ENCODE measurements around the gene MADD.
"Not testable (repeated sequence)": the region's sequence is repeated elsewhere in the genome, so short reads cannot be mapped to it uniquely, and the experiment has no call there.

The MADD gene

GRCh38 chr11:47317064-47317828, 47.3 kb downstream of the MADD start:
- DNase-seq (ENCODE audit: extremely low read depth in 1 of 2, low read depth in 1 of 2) = no peak

GRCh38 chr11:47318166-47318565, 48.2 kb downstream of the MADD start:
- DNase-seq (ENCODE audit: extremely low read depth in 1 of 2, low read depth in 1 of 2) = no peak

- no peak for DNase-seq (ENCODE audit: extremely low read depth in 1 of 2, low read depth in 1 of 2)
These were observed 54.6 kb downstream of the MADD start for GRCh38 chr11:47324520-47324919.

DNA sequence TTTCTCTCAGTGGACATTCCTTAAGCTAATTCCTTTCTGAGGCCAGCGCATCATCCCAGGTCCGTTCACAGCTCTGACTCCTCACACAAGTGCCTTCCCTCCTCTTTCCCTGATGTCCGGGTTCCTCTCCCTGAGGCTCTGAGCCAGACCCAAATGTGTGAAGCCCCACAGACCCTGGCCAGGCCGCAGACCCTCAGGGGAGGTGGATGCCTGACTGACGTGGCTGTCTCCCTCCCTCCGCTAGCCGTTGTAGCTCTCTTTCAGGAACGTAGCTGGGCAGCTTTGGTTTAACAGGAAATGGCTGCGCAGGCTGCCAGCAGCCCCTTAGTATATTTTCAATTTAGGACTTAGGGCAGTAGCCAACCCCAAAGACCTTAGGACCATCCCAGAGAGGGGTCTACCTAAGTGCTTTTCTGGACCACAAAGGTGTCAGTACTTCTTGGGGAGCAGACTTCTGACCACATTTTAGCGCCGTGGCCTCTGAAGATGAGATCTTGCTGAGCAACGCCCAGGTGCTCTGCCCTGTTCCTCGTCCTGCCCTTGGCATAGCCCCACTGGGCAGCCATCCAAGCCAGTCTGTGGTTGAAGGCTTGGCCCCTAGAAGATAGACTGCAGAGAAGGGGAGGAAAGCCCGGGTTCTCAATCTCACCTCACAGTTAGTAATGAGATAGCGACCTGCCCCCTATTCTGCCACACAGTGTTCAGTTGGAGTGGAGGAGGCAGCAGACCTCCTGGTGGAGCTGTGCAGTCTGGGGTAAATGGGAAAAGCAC, 55.5 kb downstream of the MADD start:
- no peak for DNase-seq (ENCODE audit: extremely low read depth in 1 of 2, low read depth in 1 of 2)

- no peak for DNase-seq (ENCODE audit: extremely low read depth in 1 of 2, low read depth in 1 of 2)
These were observed 56.3 kb downstream of the MADD start for GRCh38 chr11:47326198-47326597.

- DNase-seq (ENCODE audit: extremely low read depth in 1 of 2, low read depth in 1 of 2) = no peak
These were observed 57.1 kb downstream of the MADD start for GRCh38 chr11:47327025-47327424.

GRCh38 chr11:47327949-47328348, 58.0 kb downstream of the MADD start:
- no peak for DNase-seq (ENCODE audit: extremely low read depth in 1 of 2, low read depth in 1 of 2)

GRCh38 chr11:47328449-47329390, 58.8 kb downstream of the MADD start:
- no peak for DNase-seq (ENCODE audit: extremely low read depth in 1 of 2, low read depth in 1 of 2)

GRCh38 chr11:47329431-47329986, 59.6 kb downstream of the MADD start:
- no peak for DNase-seq (ENCODE audit: extremely low read depth in 1 of 2, low read depth in 1 of 2)

DNA sequence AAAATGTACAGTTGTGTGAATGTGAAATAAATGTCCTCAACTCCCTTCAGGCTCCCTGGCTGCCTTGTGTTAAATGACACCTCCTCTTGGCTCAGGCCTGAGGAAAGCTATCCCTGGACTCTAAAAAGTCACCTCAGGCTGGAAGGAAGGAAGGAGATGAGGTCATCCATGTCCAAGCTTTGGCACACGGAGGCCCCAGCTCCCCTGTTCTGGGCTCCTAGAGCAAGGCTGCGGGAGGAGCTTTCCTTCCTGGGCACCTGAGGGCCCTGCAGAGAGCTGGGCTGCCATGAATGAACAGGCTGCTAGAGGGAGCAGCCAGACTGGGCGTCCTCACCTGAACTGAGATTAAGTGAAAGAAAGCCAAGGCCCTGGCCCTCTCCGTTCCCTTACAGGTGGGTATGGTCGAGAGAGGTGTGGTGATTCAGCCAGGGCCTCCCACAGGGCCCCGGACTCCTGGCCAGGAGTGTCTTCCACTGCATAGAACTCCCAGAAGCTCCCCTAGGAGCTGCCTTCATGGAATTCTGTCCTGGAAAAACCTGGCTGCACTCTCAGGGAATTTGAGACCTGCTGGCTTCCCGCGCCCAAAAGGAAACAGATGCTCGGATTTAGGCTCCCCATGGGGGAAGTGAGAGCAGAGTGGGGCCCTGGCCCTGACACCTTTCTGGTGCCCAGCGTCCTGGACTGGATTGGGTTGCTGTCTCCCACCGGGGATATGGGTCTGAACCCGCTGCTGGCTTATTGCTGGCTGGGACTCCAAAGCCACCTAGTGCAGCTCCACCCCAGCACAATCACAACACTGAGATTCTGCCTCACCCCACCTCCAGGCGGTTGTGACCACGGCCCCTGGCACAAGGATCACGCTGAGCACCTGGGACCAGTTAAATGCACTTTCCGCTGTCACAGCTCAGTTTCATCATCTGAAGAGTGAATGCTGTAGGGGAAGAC, 60.3 kb downstream of the MADD start:
- no peak for DNase-seq (ENCODE audit: extremely low read depth in 1 of 2, low read depth in 1 of 2)

GRCh38 chr11:47331454-47332302, 61.7 kb downstream of the MADD start:
- DNase-seq (ENCODE audit: extremely low read depth in 1 of 2, low read depth in 1 of 2) = no peak

DNA sequence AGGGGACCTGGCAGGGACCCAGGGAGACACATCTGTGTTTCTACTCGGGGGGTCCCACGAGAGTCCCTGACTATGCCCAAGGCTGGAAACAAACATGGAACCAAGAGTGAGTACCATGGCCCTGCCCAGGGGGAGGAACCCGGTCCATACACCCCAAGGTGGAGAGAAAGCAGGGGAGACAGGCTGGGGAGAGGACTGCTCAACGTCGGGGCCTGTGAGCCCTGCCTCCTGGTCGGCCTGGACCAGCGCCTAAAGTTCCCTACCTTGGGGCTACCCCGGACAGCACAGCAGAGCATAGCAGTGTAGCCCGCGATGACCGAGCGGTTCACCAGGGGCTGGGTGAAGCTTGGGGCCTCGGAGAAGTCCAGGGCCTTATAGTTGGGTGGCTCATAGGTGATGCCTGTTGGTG, 62.4 kb downstream of the MADD start:
- DNase-seq (ENCODE audit: extremely low read depth in 1 of 2, low read depth in 1 of 2) = no peak

DNA sequence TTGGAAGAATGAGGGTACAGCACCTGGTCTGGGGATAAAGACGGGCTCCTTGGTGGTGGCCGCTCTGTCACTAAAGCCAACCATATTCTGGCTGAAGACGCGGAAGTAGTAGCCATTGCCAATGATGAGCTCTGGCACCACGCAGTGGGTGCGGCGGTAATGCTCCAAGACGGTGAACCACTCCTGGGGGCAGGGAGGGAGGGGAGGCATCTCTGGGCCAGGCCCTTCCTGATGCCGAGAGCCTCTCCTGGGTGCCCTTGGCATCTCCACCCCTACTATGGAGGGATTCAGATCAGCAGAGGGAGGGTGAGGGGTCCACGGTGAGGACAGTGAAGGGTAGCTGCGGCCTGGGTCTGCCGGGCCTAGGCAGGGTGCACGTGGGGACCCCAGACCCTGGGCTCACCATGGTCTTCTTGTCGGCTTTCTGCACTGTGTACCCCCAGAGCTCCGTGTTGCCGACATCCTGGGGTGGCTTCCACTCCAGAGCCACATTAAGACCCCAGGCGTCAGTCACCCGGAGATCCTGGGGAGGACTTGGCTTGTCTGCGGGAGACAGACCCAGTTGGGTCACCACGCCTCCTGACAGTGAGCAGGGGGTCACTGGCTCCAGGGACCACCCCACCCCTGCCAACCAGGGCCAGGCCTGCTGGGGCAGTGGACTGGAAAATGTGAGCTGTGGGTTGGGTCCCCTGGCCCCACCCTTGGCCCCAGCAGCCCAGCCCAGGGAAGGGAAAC, 63.0 kb downstream of the MADD start:
- no peak for DNase-seq (ENCODE audit: extremely low read depth in 1 of 2, low read depth in 1 of 2)

- no peak for DNase-seq (ENCODE audit: extremely low read depth in 1 of 2, low read depth in 1 of 2)
These were observed 63.6 kb downstream of the MADD start for GRCh38 chr11:47333526-47333845.

DNA sequence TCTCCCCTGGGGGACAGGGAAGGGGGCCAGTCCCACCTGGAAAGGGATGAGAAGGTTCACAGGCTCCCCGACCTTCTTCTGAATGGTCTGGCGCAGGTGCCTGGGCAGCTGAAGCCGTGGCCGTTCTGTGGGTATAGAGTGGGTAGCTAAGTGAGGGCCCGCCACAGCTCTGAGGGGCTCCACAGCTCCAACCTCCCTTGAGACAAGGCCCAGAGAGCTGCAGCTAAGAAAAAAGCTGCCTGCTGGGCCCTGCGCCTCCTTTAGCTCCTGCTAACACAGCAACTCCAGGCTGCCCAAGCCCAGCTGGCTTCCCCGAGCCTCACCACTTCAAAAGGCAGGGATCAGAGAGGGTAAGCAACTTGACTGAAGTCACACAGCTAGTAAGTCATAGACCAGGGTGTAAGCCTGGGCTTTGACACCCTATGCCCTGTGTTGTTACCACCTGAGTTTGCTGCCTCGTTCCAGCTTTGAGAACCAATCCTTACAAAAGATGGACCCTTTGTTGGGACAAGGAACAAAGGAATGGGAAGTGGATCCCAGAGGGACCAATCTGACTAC, 64.0 kb downstream of the MADD start:
- no peak for DNase-seq (ENCODE audit: extremely low read depth in 1 of 2, low read depth in 1 of 2)

DNA sequence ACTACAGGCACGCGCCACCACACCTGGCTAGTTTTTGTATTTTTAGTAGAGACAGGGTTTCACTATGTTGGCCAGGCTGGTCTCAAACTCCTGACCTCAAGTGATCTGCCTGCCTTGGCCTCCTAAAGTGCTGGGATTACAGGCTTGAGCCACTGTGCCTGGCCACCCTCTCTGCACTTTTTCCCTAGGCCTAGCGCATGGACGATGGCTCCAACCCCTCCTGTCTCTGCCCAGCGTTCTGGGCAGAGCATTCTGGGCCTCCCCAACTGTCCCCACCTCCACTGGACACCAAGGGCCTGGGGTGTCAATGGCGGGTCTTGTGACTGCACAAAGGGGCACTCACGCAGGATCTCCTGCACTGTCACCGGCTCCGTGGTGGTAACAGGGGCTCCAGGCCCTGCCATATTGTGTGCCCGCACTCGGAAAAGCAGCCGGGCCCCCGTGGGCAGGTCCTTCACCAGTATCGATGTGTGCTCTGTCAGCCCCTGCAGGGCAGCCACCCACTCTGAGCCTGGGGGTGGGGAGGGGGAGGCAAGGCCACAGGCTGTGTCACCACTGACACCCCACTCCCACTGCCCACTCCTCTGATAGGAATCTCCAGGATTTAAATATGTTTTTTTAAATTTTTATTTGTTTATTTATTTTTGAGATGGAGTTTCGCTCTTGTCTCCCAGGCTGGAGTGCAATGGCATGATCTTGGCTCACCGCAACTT, 64.9 kb downstream of the MADD start:
- DNase-seq (ENCODE audit: extremely low read depth in 1 of 2, low read depth in 1 of 2) = not testable (repeated sequence)

DNA sequence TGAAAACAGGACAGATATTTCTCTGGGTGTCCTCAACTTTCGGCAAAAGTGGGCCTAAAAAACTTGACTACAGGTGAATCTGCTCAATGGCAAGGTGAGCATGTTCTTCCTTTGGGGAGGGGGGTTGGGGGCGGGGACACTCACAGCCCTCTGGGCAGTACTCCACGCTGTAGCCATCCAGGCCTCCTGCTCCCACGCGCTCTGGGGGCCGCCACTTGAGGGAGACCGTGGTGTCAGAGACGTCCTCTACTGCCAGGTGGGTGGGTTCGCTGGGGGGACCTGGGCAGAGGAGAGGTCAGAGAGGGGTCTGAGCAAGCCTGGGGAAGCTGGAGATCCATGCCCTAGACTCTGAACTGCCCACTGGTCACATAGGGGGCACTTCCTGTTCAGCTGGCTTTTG, 65.8 kb downstream of the MADD start:
- DNase-seq (ENCODE audit: extremely low read depth in 1 of 2, low read depth in 1 of 2) = no peak
